ENCODE measurements around the gene ITLN1.
"Not testable (repeated sequence)": the region's sequence is repeated elsewhere in the genome, so short reads cannot be mapped to it uniquely, and the experiment has no call there.

The ITLN1 gene

GRCh38 chr1:160900683-160901082 lies 15.7 kb upstream of the ITLN1 start:
- not testable (repeated sequence) for H3K4me3 Mint-ChIP-seq; H3K9me3 Mint-ChIP-seq; DNase-seq; H3K36me3 Mint-ChIP-seq (ENCODE audit: low read depth); H3K27me3 Mint-ChIP-seq; H3K4me1 Mint-ChIP-seq (ENCODE audit: low read depth); H3K27ac Mint-ChIP-seq

GRCh38 chr1:160894368-160895135 lies 9.6 kb upstream of the ITLN1 start:
- DNase-seq, H3K9me3 Mint-ChIP-seq, H3K27ac Mint-ChIP-seq: not testable (repeated sequence)

GRCh38 chr1:160891474-160891873 lies 6.5 kb upstream of the ITLN1 start:
- H3K27me3 Mint-ChIP-seq, result peaks cover 8% of the 10 kb centered on the region
- H3K9me3 Mint-ChIP-seq, result peaks cover 3% of the 10 kb centered on the region
- H3K27ac Mint-ChIP-seq, result no peak overlapping the region
- no peaks in the 10 kb centered on the region for H3K36me3 Mint-ChIP-seq (ENCODE audit: low read depth)
- no peaks in the 10 kb centered on the region for H3K4me1 Mint-ChIP-seq (ENCODE audit: low read depth)
- no peak overlapping the region for H3K4me3 Mint-ChIP-seq
- DNase-seq, result no peak

More at GRCh38 chr1:160894368-160895135, 9.6 kb upstream of the ITLN1 start:
- H3K27me3 Mint-ChIP-seq; H3K4me3 Mint-ChIP-seq; H3K36me3 Mint-ChIP-seq (ENCODE audit: low read depth); H3K4me1 Mint-ChIP-seq (ENCODE audit: low read depth): not testable (repeated sequence)

GRCh38 chr1:160888926-160889325 lies 3.9 kb upstream of the ITLN1 start:
- no peak for DNase-seq
- Mint-ChIP-seq H3K9me3 (no peaks in the 10 kb centered on the region), H3K4me3 (no peak overlapping the region), H3K27me3 (peaks cover 5% of the 10 kb centered on the region), H3K36me3 (ENCODE audit: low read depth) (no peaks in the 10 kb centered on the region), H3K27ac (no peak overlapping the region), H3K4me1 (ENCODE audit: low read depth) (peaks cover 4% of the 10 kb centered on the region)

- no peaks in the 10 kb centered on the region for H3K9me3 Mint-ChIP-seq
- no peak overlapping the region for H3K27ac Mint-ChIP-seq
- no peak for DNase-seq
- H3K27me3 Mint-ChIP-seq, result peaks cover 5% of the 10 kb centered on the region
- peaks cover 4% of the 10 kb centered on the region for H3K4me1 Mint-ChIP-seq (ENCODE audit: low read depth)
- no peaks in the 10 kb centered on the region for H3K36me3 Mint-ChIP-seq (ENCODE audit: low read depth)
- no peak overlapping the region for H3K4me3 Mint-ChIP-seq
Observed at GRCh38 chr1:160887071-160887470, 2.1 kb upstream of the ITLN1 start.

- Mint-ChIP-seq H3K4me1 (ENCODE audit: low read depth) (peaks cover 4% of the 10 kb centered on the region), H3K27ac (no peak overlapping the region), H3K9me3 (no peaks in the 10 kb centered on the region), H3K4me3 (no peak overlapping the region), H3K36me3 (ENCODE audit: low read depth) (no peaks in the 10 kb centered on the region), H3K27me3 (peaks cover 3% of the 10 kb centered on the region)
- DNase-seq, result no peak
Observed at GRCh38 chr1:160884579-160884978, 401 bp downstream of the ITLN1 start.

- Mint-ChIP-seq H3K9me3 (no peaks in the 10 kb centered on the region), H3K27ac (no peak overlapping the region)
Observed at GRCh38 chr1:160883581-160884513, 1.1 kb downstream of the ITLN1 start.

GRCh38 chr1:160882582-160882981 lies 2.4 kb downstream of the ITLN1 start:
- no peak for DNase-seq
- H3K27ac Mint-ChIP-seq, result no peak overlapping the region
- peaks cover 13% of the 10 kb centered on the region for H3K4me1 Mint-ChIP-seq (ENCODE audit: low read depth)
- no peaks in the 10 kb centered on the region for H3K27me3 Mint-ChIP-seq
- H3K36me3 Mint-ChIP-seq (ENCODE audit: low read depth), result no peaks in the 10 kb centered on the region
- no peak overlapping the region for H3K4me3 Mint-ChIP-seq
- no peaks in the 10 kb centered on the region for H3K9me3 Mint-ChIP-seq

More at GRCh38 chr1:160883581-160884513, 1.1 kb downstream of the ITLN1 start:
- Mint-ChIP-seq H3K4me3 (no peak overlapping the region), H3K4me1 (ENCODE audit: low read depth) (peaks cover 10% of the 10 kb centered on the region), H3K36me3 (ENCODE audit: low read depth) (no peaks in the 10 kb centered on the region), H3K27me3 (peaks cover under 1% of the 10 kb centered on the region)
- no peak for DNase-seq

GRCh38 chr1:160881264-160881663 lies 3.7 kb downstream of the ITLN1 start:
- H3K36me3 Mint-ChIP-seq (ENCODE audit: low read depth); H3K4me3 Mint-ChIP-seq; H3K27me3 Mint-ChIP-seq; DNase-seq; H3K9me3 Mint-ChIP-seq; H3K27ac Mint-ChIP-seq: not testable (repeated sequence)
- peaks cover 22% of the 10 kb centered on the region for H3K4me1 Mint-ChIP-seq (ENCODE audit: low read depth)

GRCh38 chr1:160880216-160880615 lies 4.8 kb downstream of the ITLN1 start:
- H3K36me3 Mint-ChIP-seq (ENCODE audit: low read depth), result no peaks in the 10 kb centered on the region
- no peak overlapping the region for H3K4me3 Mint-ChIP-seq
- H3K27me3 Mint-ChIP-seq, result no peaks in the 10 kb centered on the region
- no peak for DNase-seq
- H3K9me3 Mint-ChIP-seq, result no peaks in the 10 kb centered on the region
- peaks cover 25% of the 10 kb centered on the region for H3K4me1 Mint-ChIP-seq (ENCODE audit: low read depth)
- H3K27ac Mint-ChIP-seq, result no peak overlapping the region

- Mint-ChIP-seq H3K36me3 (ENCODE audit: low read depth) (no peaks in the 10 kb centered on the region), H3K9me3 (no peaks in the 10 kb centered on the region), H3K4me3 (no peak overlapping the region), H3K4me1 (ENCODE audit: low read depth) (peaks cover 29% of the 10 kb centered on the region), H3K27me3 (no peaks in the 10 kb centered on the region), H3K27ac (no peak overlapping the region)
- no peak for DNase-seq
Observed at GRCh38 chr1:160879056-160879455, 5.9 kb downstream of the ITLN1 start.

GRCh38 chr1:160877221-160877620 lies 7.8 kb downstream of the ITLN1 start:
- DNase-seq, result no peak
- no peaks in the 10 kb centered on the region for H3K36me3 Mint-ChIP-seq (ENCODE audit: low read depth)
- H3K9me3 Mint-ChIP-seq, result no peaks in the 10 kb centered on the region
- H3K4me1 Mint-ChIP-seq (ENCODE audit: low read depth), result peaks cover 29% of the 10 kb centered on the region
- H3K27ac Mint-ChIP-seq, result no peak overlapping the region
- H3K4me3 Mint-ChIP-seq, result no peak overlapping the region
- H3K27me3 Mint-ChIP-seq, result no peaks in the 10 kb centered on the region

GRCh38 chr1:160876311-160876710 lies 8.7 kb downstream of the ITLN1 start:
- Mint-ChIP-seq H3K36me3 (ENCODE audit: low read depth) (no peaks in the 10 kb centered on the region), H3K4me3 (no peak overlapping the region), H3K9me3 (no peaks in the 10 kb centered on the region), H3K4me1 (ENCODE audit: low read depth) (peaks cover 29% of the 10 kb centered on the region), H3K27ac (no peak overlapping the region), H3K27me3 (no peaks in the 10 kb centered on the region)
- no peak for DNase-seq

- peaks cover 29% of the 10 kb centered on the region for H3K4me1 Mint-ChIP-seq (ENCODE audit: low read depth)
- H3K27ac Mint-ChIP-seq; H3K4me3 Mint-ChIP-seq; H3K36me3 Mint-ChIP-seq (ENCODE audit: low read depth); H3K27me3 Mint-ChIP-seq; DNase-seq; H3K9me3 Mint-ChIP-seq: not testable (repeated sequence)
Observed at GRCh38 chr1:160875591-160875990, 9.4 kb downstream of the ITLN1 start.

- H3K4me1 Mint-ChIP-seq (ENCODE audit: low read depth), result peaks cover 29% of the 10 kb centered on the region
- no peak overlapping the region for H3K4me3 Mint-ChIP-seq
- no peaks in the 10 kb centered on the region for H3K9me3 Mint-ChIP-seq
- no peak overlapping the region for H3K27ac Mint-ChIP-seq
- H3K36me3 Mint-ChIP-seq (ENCODE audit: low read depth), result no peaks in the 10 kb centered on the region
- no peak for DNase-seq
- H3K27me3 Mint-ChIP-seq, result no peaks in the 10 kb centered on the region
Observed at GRCh38 chr1:160874935-160875334, 10.0 kb downstream of the ITLN1 start.

Measured in activated T-cell treated with anti-CD3 and anti-CD28 coated beads, Interleukin-2, amount 50 U/mL, for 24 hours (primary cell).